Measurements from ENCODE around the gene MSI2.

DNA sequence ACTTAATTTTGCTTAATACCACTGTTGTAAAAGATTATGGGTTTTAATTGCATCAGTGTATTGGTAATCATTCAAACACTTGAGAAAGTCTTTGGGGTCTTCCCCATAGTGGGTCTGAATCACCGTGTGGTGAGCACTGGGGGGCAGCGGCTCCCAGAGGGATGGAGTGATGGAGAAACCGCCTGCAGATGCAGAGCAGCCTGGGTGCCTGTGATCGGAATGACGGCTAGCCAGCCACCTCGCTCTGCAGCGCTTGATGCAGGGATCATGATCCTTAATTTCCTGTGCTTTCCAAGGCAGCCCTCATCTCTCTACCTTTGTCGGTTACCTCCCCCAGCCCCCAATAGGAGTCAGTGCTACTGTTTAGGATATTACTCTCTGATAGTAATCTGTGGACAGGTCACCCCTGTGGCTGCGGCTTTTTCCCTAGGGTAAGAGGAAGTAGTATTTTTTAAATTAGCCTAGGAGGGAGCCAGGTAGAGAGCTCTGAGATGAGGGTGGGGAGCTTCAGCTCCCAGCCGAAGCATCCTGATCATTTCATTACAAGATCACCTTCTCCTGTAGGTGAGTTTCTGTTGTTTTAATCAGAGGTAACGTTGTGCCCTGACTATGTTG lies 135.6 kb downstream of the MSI2 start:
- TF ChIP-seq POLR2A (IDR thresholded peaks at IDR 0.05) (no peak), CTCF (IDR thresholded peaks at IDR 0.05) (no peak)
